Stomach smooth muscle (tissue), 2 donors: ENCODE measurements around the gene GABRR2.
"Not testable (repeated sequence)": the region's sequence is repeated elsewhere in the genome, so short reads cannot be mapped to it uniquely, and the experiment has no call there.

Experiments
- H3K27ac ChIP-seq: one replicate; pipeline ENCODE4 v1.7.0; 2013; ENCODE audit warnings: mild to moderate bottlenecking, low read length, inconsistent platforms
- H3K27me3 ChIP-seq, 2 donors: one replicate each; pipeline ENCODE4 v1.7.0; 2013; ENCODE audit warnings: low read length in 2 of 2; ENCODE audit not compliant: insufficient read depth in 2 of 2, control insufficient read depth in 1 of 2
- H3K36me3 ChIP-seq, 2 donors: one replicate each; pipeline ENCODE4 v1.7.0; 2013; ENCODE audit warnings: low read length in 2 of 2; ENCODE audit not compliant: control insufficient read depth in 2 of 2, insufficient read depth in 2 of 2
- H3K4me1 ChIP-seq: one replicate; pipeline ENCODE4 v1.7.0; 2013; ENCODE audit warnings: low read length; ENCODE audit not compliant: control insufficient read depth, insufficient read depth
- H3K4me3 ChIP-seq, 2 donors: one replicate each; pipeline ENCODE4 v1.7.0; 2013; ENCODE audit warnings: low read length in 2 of 2
- H3K9ac ChIP-seq, 2 donors: one replicate each; pipeline ENCODE4 v1.7.0; 2013; ENCODE audit warnings: low read length in 2 of 2, mild to moderate bottlenecking in 1 of 2
- H3K9me3 ChIP-seq, 2 donors: one replicate each; pipeline ENCODE4 v1.7.0; 2013; ENCODE audit warnings: low read length in 2 of 2; ENCODE audit not compliant: control insufficient read depth in 2 of 2
- donor health status: healthy.
- donor health status: Pancreatic carcinoma.

The GABRR2 gene

DNA sequence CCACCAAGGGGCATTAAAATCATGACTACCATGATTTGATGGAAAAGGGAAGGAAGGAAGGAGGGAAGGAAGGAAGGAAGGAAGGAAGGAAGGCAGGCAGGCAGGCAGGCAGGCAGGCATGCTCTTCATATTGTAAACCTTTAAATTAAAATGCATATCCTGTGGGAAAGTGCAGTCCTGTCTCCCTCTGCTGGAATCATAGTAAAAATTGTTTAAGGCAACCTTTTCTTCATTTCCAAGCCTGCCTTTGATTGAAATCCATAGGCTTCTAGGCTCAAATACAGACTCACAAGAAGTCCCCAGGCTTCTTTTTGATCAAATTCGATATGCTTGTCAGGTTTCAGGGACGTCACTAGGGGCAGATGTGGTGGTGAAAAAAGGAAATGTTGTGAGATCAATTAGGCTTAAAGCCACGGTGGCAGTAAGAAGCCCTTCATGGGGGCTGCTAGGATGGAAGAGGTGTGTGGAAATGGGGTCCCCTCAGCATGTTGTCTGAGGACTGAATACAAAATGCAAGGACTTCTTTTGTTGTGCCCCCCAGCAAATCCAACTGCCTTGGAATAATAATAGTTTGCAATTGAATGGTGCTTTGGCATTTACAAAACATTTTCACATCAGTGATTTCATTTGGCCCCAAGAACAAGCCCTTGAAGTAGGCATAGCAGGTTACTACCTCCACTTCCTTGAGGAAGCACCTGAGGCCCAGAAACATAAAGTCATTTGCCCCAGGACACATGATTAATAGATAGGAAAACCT lies 72.3 kb downstream of the GABRR2 start:
- Histone ChIP-seq H3K4me1 (no peaks in the 10 kb centered on the region), H3K36me3 (no peaks in the 10 kb centered on the region), H3K27me3 (peaks cover 0 to under 1% of the 10 kb centered on the region in 2 donors), H3K4me3 (no peak overlapping the region), H3K9me3 (no peaks in the 10 kb centered on the region), H3K27ac (no peak overlapping the region), H3K9ac (no peak overlapping the region)

DNA sequence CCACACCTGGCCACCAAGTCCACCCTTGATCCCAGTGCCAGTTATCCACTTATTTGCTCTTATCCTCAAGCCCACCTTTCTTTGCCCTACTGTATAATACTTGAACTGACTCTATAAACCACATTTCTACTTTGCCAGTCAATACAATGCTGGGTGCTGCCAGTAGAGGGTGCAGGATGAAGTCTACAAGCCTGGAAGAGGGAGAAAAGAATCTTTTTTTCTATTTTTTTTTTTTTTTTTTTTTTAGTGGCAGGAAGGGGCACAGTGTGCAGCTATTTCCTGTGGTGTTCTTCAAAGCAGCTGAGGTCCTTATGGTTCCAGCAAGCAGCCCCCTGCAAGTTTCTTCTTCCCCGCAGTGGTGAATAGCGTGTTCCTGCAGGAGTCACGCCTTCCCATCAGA lies 75.8 kb downstream of the GABRR2 start:
- Histone ChIP-seq H3K4me1 (no peaks in the 10 kb centered on the region), H3K36me3 (no peaks in the 10 kb centered on the region), H3K9ac (no peak overlapping the region), H3K9me3 (no peaks in the 10 kb centered on the region), H3K4me3 (no peak overlapping the region), H3K27ac (no peak overlapping the region), H3K27me3 (peaks cover 0 to 2% of the 10 kb centered on the region in 2 donors)

DNA sequence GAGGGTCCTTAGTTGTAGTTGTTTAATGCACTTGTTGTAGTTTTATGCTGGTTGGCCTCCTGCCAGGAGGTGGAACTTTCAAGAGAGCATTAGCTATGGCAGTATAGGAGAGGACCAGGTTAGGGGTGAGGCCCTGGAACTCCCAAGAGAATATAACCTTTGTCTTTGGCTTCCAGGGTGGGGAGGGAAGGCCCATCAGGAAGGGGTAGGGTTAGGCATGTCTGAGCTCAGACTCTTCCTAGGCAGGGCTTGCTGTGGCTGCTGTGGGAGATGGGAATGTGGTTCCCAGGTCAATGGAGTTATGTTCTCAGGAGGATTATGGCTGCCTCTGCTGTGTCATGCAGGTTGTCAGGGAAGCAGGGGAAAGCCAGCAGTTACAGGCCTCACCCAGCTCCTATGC lies 77.9 kb downstream of the GABRR2 start:
- no peak overlapping the region for H3K9ac ChIP-seq
- no peaks in the 10 kb centered on the region for H3K36me3 ChIP-seq
- no peak overlapping the region for H3K27ac ChIP-seq
- H3K4me3 ChIP-seq = no peak overlapping the region
- H3K4me1 ChIP-seq = no peaks in the 10 kb centered on the region
- no peaks in the 10 kb centered on the region for H3K9me3 ChIP-seq
- peaks cover 0 to 2% of the 10 kb centered on the region in 2 donors for H3K27me3 ChIP-seq

DNA sequence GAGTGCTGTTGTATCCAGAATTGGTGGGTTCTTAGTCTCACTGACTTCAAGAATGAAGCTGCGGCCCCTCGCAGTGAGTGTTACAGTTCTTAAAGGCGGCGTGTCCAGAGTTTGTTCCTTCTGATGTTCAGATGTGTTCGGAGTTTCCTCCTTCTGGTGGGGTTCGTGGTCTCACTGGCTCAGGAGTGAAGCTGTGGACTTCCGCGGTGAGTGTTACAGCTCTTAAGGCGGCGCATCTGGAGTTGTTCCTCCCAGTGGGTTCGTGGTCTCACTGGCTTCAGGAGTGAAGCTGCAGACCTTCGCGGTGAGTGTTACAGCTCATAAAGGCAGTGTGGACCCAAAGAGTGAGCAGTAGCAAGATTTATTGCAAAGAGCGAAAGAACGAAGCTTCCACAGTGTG lies 81.5 kb downstream of the GABRR2 start:
- not testable (repeated sequence) for H3K4me1 ChIP-seq, H3K27me3 ChIP-seq, H3K4me3 ChIP-seq

DNA sequence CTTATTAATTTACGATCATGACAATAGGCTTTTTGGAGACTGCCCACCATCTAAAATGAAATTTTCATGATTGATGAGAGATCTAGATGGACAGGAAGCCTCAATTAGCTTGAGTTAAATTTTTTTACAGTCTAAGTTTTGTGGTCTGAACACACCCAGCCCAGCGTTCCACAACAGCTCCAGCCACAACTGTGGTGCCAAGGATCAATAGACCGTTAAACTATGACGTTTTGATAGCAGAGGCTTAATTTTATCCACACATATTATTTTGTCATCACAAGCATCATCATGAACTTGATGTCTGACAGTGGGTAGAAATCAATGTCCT lies 92.4 kb downstream of the GABRR2 start:
- Histone ChIP-seq H3K9me3 (no peaks in the 10 kb centered on the region), H3K9ac (no peak overlapping the region), H3K4me3 (no peak overlapping the region), H3K4me1 (no peaks in the 10 kb centered on the region), H3K27me3 (no peaks in the 10 kb centered on the region), H3K36me3 (no peaks in the 10 kb centered on the region), H3K27ac (no peak overlapping the region)

More for the DNA sequence above, 81.5 kb downstream of the GABRR2 start:
- not testable (repeated sequence) for H3K27ac ChIP-seq, H3K9me3 ChIP-seq, H3K36me3 ChIP-seq, H3K9ac ChIP-seq

DNA sequence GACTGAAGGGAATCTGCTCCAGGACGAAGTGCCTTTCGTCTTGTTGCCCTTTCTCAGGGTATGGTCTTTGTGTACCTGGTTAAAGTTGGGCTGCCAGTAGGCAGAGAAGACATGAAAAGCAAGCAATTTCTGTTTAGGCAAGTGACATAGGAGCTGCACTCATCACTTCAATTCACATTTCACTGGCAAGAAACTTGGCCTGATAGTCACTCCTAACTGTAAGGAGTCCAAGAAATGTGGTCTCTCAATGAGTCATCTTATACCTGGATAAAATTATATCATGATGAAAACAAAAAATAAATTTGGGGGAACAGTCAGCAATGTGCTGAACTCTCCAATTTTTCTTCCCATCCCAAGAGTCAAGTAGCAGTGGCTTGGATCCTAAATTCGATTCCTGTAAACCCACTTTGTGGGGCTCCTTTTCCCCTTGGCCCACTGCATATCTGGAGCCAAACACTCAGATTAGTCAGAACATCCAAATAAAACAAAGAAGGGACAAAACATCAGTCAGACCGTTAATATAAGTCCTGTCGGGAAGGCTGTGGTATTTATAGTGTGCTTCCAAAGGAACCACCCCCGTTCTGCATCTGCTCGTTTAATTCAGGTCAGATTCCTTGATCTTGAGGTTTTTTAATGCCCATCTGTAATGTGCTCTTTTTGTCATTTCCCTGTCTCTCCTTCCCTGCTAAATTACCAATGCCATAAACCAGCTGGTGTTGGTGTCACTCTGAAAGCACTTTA lies 93.0 kb downstream of the GABRR2 start:
- Histone ChIP-seq H3K27ac (no peak overlapping the region), H3K27me3 (no peaks in the 10 kb centered on the region), H3K9ac (no peak overlapping the region), H3K9me3 (no peaks in the 10 kb centered on the region), H3K36me3 (no peaks in the 10 kb centered on the region), H3K4me3 (no peak overlapping the region), H3K4me1 (no peaks in the 10 kb centered on the region)

DNA sequence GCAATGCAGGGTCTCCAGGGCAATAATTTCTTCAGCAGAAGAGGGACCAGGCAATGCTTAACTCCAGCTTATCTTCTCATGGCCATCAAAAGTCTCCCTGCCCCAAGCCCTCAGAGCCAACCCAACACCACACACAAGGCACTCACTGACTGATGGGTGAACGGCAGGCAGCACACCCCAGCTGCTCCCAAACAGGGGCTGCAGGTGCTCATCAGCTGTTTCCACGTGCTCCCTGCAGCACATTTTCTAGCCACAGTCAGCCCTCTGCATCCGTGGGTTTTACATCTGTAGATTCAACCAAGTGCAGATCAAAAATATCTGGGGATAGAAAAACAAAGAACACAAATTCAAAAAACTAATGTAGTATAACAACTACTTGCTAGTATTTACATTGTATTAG lies 94.0 kb downstream of the GABRR2 start:
- Histone ChIP-seq H3K27ac (no peak overlapping the region), H3K4me3 (no peak overlapping the region), H3K27me3 (no peaks in the 10 kb centered on the region), H3K9ac (no peak overlapping the region), H3K9me3 (no peaks in the 10 kb centered on the region), H3K4me1 (no peaks in the 10 kb centered on the region), H3K36me3 (no peaks in the 10 kb centered on the region)

DNA sequence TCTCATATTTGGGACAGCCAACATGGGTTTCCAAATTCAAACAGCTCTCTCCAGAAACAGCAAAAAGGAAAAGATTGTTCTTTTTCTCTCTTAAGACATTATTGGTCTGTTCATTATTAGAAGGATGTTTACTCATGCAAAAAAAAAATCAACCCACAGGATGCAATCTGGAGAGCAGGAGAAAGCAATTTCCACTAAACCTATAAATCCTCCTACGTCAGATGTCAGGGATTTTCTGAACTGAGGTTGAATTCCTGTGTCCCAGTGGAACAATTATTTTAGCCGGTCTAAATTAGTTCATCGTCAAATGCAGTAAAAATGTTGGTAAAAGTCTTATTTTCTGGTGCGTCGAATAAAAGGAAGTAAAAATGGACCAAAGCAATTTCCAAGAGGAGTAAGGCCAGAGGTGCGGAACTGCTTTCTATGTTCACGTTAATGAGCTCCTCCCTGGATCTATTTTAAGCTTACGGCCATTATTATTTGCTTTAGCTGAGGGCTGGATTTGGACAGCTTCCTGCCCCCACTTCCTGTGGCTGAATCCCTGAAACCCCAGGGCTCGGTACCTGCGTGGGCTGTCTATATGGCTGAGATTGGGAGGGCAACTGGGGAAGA lies 97.7 kb downstream of the GABRR2 start, which contains the start of gene GABRR1:
Gene GABRR1 (minus strand): TSS at position 60 of the 612 bp plus-strand sequence. CDS start 36 bp downstream, at position 24.
- Histone ChIP-seq H3K27ac (no peak within 1 kb of the TSS), H3K27me3 (no peaks in the 10 kb centered on the region), H3K36me3 (no peaks in the 10 kb centered on the region), H3K4me3 (no peak within 1 kb of the TSS), H3K9ac (no peak within 1 kb of the TSS), H3K4me1 (no peaks in the 10 kb centered on the region), H3K9me3 (no peaks in the 10 kb centered on the region)

DNA sequence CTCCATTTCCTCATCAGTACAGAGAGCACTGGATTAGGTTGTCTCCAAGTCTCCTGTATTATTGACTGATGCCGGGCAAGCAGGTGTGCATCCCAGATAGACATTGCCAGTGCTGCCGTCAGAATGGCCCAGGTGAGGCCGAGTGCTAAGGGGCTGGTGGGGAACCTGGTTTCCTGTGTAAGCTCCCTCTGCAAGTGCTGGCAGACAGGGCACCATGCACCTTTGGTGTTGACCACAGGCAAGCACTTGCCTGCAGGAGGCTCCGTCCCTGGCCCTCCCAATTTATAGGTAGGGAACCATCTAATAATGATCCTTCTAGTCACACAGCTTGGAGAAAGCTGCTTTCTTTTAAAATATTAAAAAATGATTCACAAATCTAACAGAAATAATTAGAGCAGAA lies 98.7 kb downstream of the GABRR2 start:
- H3K9ac ChIP-seq = no peak overlapping the region
- H3K36me3 ChIP-seq = no peaks in the 10 kb centered on the region
- no peak overlapping the region for H3K27ac ChIP-seq
- no peaks in the 10 kb centered on the region for H3K9me3 ChIP-seq
- no peaks in the 10 kb centered on the region for H3K4me1 ChIP-seq
- no peak overlapping the region for H3K4me3 ChIP-seq
- H3K27me3 ChIP-seq = no peaks in the 10 kb centered on the region

DNA sequence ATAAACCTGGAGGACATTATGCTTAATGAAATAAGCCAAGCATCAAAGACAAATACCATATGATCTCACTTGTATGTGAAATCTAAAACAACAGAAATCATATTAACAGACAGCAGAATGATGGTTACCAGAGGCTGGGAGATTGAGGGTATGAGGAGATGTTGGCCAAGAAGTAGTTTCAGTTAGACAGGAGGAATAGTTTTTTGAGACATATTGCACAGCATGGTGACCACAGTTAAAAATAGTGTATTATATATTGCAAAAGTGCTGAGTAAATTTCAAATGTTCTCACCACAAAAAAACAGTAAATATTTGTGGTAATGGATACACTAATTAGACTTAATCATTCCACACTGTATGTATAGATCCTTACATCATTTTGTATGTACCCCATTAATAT lies 99.7 kb downstream of the GABRR2 start:
- Histone ChIP-seq H3K27me3 (no peaks in the 10 kb centered on the region), H3K4me3 (no peak overlapping the region), H3K9me3 (no peaks in the 10 kb centered on the region), H3K36me3 (no peaks in the 10 kb centered on the region), H3K4me1 (no peaks in the 10 kb centered on the region), H3K27ac (no peak overlapping the region), H3K9ac (no peak overlapping the region)

DNA sequence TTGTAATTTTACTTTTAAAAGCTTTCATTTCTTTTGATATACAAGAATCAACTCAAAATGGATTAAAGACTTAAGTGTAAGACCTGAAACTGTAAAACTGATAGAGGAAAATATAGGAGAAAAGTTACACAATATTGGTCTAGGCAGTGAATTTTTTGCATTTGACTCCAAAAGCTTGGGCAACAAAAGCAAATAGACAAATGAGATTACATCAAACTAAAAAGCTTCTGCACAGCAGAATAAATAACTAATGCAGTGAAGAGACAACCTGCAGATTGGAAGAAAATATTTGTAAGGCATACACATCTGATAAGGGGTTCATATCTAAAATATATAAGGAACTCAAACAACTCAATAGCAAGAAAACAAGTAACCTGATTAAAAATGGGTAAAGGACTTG lies 100.9 kb downstream of the GABRR2 start:
- H3K4me3 ChIP-seq = no peak overlapping the region
- no peaks in the 10 kb centered on the region for H3K27me3 ChIP-seq
- no peak overlapping the region for H3K27ac ChIP-seq
- no peaks in the 10 kb centered on the region for H3K4me1 ChIP-seq
- H3K36me3 ChIP-seq = no peaks in the 10 kb centered on the region
- no peaks in the 10 kb centered on the region for H3K9me3 ChIP-seq
- H3K9ac ChIP-seq = no peak overlapping the region
